HG02642 (cell line): Measurements from ENCODE around the gene P2RY14.

Experiments
- ATAC-seq: cut with Tn5 transposase; IDR thresholded peaks from one replicate; pipeline ENCODE4 v1.9.1; 2021; ENCODE audit warnings: mild to moderate bottlenecking; ENCODE audit not compliant: unreplicated experiment, poor library complexity

Gene P2RY14

GRCh38 chr3:151303751-151304150 lies 25.4 kb upstream of the P2RY14 start:
- no peak for ATAC-seq

GRCh38 chr3:151301787-151302186 lies 23.4 kb upstream of the P2RY14 start:
- no peak for ATAC-seq

GRCh38 chr3:151300539-151300938 lies 22.2 kb upstream of the P2RY14 start:
- no peak for ATAC-seq

- ATAC-seq = no peak
These were observed 20.7 kb upstream of the P2RY14 start for GRCh38 chr3:151299006-151299405.

GRCh38 chr3:151297429-151297828 lies 19.1 kb upstream of the P2RY14 start:
- ATAC-seq = no peak

GRCh38 chr3:151296226-151296625 lies 17.9 kb upstream of the P2RY14 start:
- ATAC-seq = no peak

- ATAC-seq = no peak
These were observed 14.8 kb upstream of the P2RY14 start for GRCh38 chr3:151293127-151293526.

- no peak for ATAC-seq
These were observed 12.3 kb upstream of the P2RY14 start for GRCh38 chr3:151290673-151291072.

- ATAC-seq = no peak
These were observed 11.1 kb upstream of the P2RY14 start for GRCh38 chr3:151289445-151289844.

GRCh38 chr3:151285940-151286339 lies 7.6 kb upstream of the P2RY14 start:
- no peak for ATAC-seq

GRCh38 chr3:151283907-151284461 lies 5.6 kb upstream of the P2RY14 start:
- ATAC-seq = no peak

- ATAC-seq = no peak
These were observed 5.0 kb upstream of the P2RY14 start for GRCh38 chr3:151283387-151283786.

- ATAC-seq = peak; percentile 46
These were observed 4.6 kb upstream of the P2RY14 start for GRCh38 chr3:151282921-151283320.

GRCh38 chr3:151281671-151282324 lies 3.5 kb upstream of the P2RY14 start:
- no peak for ATAC-seq

- peak; percentile 79 for ATAC-seq
These were observed 1.7 kb downstream of the P2RY14 start for GRCh38 chr3:151276687-151277042.

GRCh38 chr3:151276038-151276686 lies 2.2 kb downstream of the P2RY14 start:
- peak; percentile 10 for ATAC-seq

GRCh38 chr3:151275091-151275490 lies 3.3 kb downstream of the P2RY14 start:
- ATAC-seq = no peak

GRCh38 chr3:151269631-151270030 lies 8.7 kb downstream of the P2RY14 start:
- no peak for ATAC-seq

- ATAC-seq = peak; percentile 56
These were observed 9.8 kb downstream of the P2RY14 start for GRCh38 chr3:151268267-151269235.

- ATAC-seq = no peak
These were observed 11.3 kb downstream of the P2RY14 start for GRCh38 chr3:151267066-151267465.

GRCh38 chr3:151265866-151266265 lies 12.5 kb downstream of the P2RY14 start:
- peak; percentile 97 for ATAC-seq
